Memory B cell (primary cell): Measurements from ENCODE around the gene IFI6.
A peak's percentile ranks its signal among the peaks of the same experiment; 100 is the strongest.
"Not testable (repeated sequence)": the region's sequence is repeated elsewhere in the genome, so short reads cannot be mapped to it uniquely, and the experiment has no call there.

ENCODE experiments used
- ATAC-seq: fragments of 150-1000 bp; cut with Tn5 transposase; 2 replicates; pipeline ENCODE4 v1.10.0; 2021; ENCODE audit warnings: low read depth, mild to moderate bottlenecking, moderate library complexity
- DNase-seq, 2 donors: peaks; one replicate each; pipeline ENCODE4 v3.0.0; 2022; ENCODE audit warnings: low spot score in 2 of 2
- H3K27ac Mint-ChIP-seq: one replicate; pipeline ENCODE4 v1.8.0; 2022; ENCODE audit warnings: mild to moderate bottlenecking, moderate library complexity, mixed read lengths
- H3K27me3 Mint-ChIP-seq: one replicate; pipeline ENCODE4 v1.8.0; 2022; ENCODE audit warnings: mixed read lengths
- H3K36me3 Mint-ChIP-seq: one replicate; pipeline ENCODE4 v1.8.0; 2022; ENCODE audit warnings: mild to moderate bottlenecking, mixed read lengths
- H3K4me1 Mint-ChIP-seq: one replicate; pipeline ENCODE4 v1.8.0; 2022; ENCODE audit warnings: mixed read lengths
- H3K4me3 Mint-ChIP-seq: one replicate; pipeline ENCODE4 v1.8.0; 2022; ENCODE audit warnings: mild to moderate bottlenecking, moderate library complexity, mixed read lengths
- H3K9me3 Mint-ChIP-seq: one replicate; pipeline ENCODE4 v1.8.0; 2022; ENCODE audit warnings: mixed read lengths

IFI6 gene

GRCh38 chr1:27650539-27651175, 21.3 kb downstream of the IFI6 start:
- Mint-ChIP-seq H3K27me3 (no peaks in the 10 kb centered on the region), H3K4me3 (no peak overlapping the region), H3K27ac (no peak overlapping the region), H3K4me1 (peaks cover 12% of the 10 kb centered on the region), H3K36me3 (no peaks in the 10 kb centered on the region), H3K9me3 (no peaks in the 10 kb centered on the region)
- DNase-seq: no peak
- ATAC-seq: no peak

- Mint-ChIP-seq H3K4me3 (no peak overlapping the region), H3K9me3 (no peaks in the 10 kb centered on the region), H3K36me3 (no peaks in the 10 kb centered on the region), H3K27ac (no peak overlapping the region), H3K4me1 (peaks cover 9% of the 10 kb centered on the region), H3K27me3 (no peaks in the 10 kb centered on the region)
- DNase-seq (no peak), ATAC-seq (no peak)
Measured at GRCh38 chr1:27650171-27650538, 21.8 kb downstream of the IFI6 start.

GRCh38 chr1:27649306-27649635, 22.7 kb downstream of the IFI6 start:
- Mint-ChIP-seq H3K36me3 (no peaks in the 10 kb centered on the region), H3K4me3 (no peak overlapping the region), H3K27ac (no peak overlapping the region), H3K27me3 (no peaks in the 10 kb centered on the region), H3K4me1 (peaks cover 6% of the 10 kb centered on the region), H3K9me3 (no peaks in the 10 kb centered on the region)
- no peak for ATAC-seq
- DNase-seq: no peak

DNA sequence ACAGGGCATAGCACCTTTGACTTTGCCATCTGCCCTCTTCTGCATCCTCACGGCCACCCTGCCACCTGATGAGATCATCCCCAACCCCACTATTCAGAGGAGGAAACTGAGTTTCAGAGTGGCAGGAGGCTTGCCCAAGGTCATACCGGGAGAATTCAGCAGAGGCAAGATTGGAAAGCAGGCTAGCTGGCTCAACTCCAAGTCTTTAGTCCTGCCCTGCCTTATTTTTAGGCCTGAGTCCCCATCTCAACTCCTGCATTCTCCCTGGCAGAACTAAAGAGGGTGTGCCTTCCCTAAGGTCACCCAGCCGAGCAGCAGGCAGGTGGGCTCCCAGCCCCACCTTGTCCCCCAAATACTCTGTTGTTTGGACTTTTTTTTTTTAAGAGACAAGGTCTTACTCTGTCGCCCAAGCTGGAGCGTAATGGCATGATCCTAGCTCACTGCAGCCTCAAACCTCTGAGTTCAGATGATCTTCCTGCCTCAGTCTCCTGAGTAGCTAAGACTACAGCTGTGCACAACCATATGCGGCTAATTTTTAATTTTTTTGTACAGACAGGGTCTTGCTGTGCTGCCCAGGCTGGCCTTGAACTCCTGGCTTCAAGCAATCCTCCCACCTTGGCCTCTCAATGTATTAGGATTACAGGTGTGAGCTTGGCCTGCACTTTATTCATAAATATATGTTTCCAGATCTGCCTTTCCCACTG, 23.2 kb downstream of the IFI6 start:
- Mint-ChIP-seq H3K27ac (no peak overlapping the region), H3K36me3 (no peaks in the 10 kb centered on the region), H3K4me3 (no peak overlapping the region), H3K4me1 (peaks cover 7% of the 10 kb centered on the region), H3K9me3 (no peaks in the 10 kb centered on the region), H3K27me3 (no peaks in the 10 kb centered on the region)
- no peak for DNase-seq
- ATAC-seq: no peak

- ATAC-seq (no peak), DNase-seq (no peak)
- H3K4me3 Mint-ChIP-seq: no peak overlapping the region
- H3K36me3 Mint-ChIP-seq: no peaks in the 10 kb centered on the region
- peaks cover 11% of the 10 kb centered on the region for H3K4me1 Mint-ChIP-seq
- H3K27ac Mint-ChIP-seq: no peak overlapping the region
- H3K9me3 Mint-ChIP-seq: no peaks in the 10 kb centered on the region
- H3K27me3 Mint-ChIP-seq: no peaks in the 10 kb centered on the region
Measured at GRCh38 chr1:27647328-27647727, 24.7 kb downstream of the IFI6 start.

DNA sequence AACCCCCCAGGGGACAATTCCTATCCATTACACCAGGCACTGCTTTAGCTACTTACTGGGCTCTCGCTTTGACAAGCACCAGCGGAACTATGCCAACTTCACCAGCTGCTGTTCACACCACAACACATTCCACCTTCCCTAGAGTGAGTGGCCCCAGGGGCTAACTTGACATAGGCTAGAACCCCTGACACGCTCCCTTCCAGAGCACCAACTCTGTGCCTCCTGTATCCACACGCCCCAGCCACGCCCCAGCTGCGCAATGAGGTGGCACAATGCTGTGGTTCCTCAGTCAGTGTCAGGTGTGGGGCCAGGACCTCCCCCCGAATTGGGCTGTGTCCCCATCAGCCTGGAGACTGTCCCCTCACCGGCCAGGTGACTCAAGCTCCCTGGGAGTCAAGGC, 25.3 kb downstream of the IFI6 start:
- H3K27ac Mint-ChIP-seq: no peak overlapping the region
- DNase-seq: no peak
- H3K36me3 Mint-ChIP-seq: no peaks in the 10 kb centered on the region
- H3K27me3 Mint-ChIP-seq: no peaks in the 10 kb centered on the region
- H3K4me3 Mint-ChIP-seq: no peak overlapping the region
- no peaks in the 10 kb centered on the region for H3K9me3 Mint-ChIP-seq
- ATAC-seq: no peak
- H3K4me1 Mint-ChIP-seq: peaks cover 11% of the 10 kb centered on the region

DNA sequence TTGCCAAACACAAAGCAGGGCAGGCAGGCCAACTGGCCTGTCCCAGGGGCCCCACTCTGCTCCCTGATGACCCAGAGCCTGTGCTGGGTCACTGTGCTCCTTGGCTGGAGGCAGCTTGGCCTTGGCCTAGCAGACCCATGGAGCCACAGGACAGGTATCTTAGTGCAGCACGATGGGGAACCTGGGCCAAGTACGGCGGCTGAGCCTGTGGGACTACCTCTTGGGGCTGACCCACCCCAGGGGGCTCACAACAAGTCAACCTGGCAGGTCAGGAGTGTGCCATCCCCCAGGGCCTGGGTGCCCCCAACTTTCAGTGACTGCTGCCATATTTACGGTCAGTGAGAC, 26.9 kb downstream of the IFI6 start:
- DNase-seq: no peak
- Mint-ChIP-seq H3K36me3 (no peaks in the 10 kb centered on the region), H3K27me3 (no peaks in the 10 kb centered on the region), H3K4me1 (peaks cover 7% of the 10 kb centered on the region), H3K4me3 (no peak overlapping the region), H3K9me3 (no peaks in the 10 kb centered on the region), H3K27ac (no peak overlapping the region)
- no peak for ATAC-seq

GRCh38 chr1:27644369-27645070, 27.5 kb downstream of the IFI6 start:
- Mint-ChIP-seq H3K4me1 (peaks cover 5% of the 10 kb centered on the region), H3K36me3 (no peaks in the 10 kb centered on the region), H3K4me3 (no peak overlapping the region), H3K9me3 (no peaks in the 10 kb centered on the region), H3K27me3 (no peaks in the 10 kb centered on the region), H3K27ac (no peak overlapping the region)
- ATAC-seq (no peak), DNase-seq (no peak)

GRCh38 chr1:27643600-27644368, 28.2 kb downstream of the IFI6 start:
- H3K27me3 Mint-ChIP-seq: no peaks in the 10 kb centered on the region
- no peak overlapping the region for H3K27ac Mint-ChIP-seq
- no peaks in the 10 kb centered on the region for H3K9me3 Mint-ChIP-seq
- peak; percentile 65 to 68 for DNase-seq
- peaks cover 5% of the 10 kb centered on the region for H3K4me1 Mint-ChIP-seq
- no peaks in the 10 kb centered on the region for H3K36me3 Mint-ChIP-seq
- peak; percentile 100 for ATAC-seq
- H3K4me3 Mint-ChIP-seq: no peak overlapping the region

DNA sequence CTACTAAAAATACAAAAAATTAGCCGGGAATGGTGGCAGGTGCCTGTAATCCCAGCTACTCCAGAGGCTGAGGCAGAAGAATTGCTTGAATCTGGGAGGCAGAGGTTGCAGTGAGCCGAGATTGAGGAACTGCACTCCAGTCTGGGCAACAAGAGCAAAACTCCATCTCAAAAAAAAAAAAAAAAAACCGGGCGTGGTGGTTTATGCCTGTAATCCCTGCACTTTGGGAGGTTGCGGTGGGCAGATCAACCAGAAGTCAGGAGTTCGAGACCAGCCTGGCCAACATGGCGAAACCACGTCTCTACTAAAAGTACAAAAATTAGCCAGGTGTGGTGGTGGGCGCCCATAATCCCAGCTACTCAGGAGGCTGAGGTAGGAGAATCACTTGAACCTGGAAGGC, 31.5 kb downstream of the IFI6 start:
- not testable (repeated sequence) for H3K36me3 Mint-ChIP-seq, H3K27ac Mint-ChIP-seq, ATAC-seq, H3K27me3 Mint-ChIP-seq, H3K9me3 Mint-ChIP-seq, H3K4me3 Mint-ChIP-seq, DNase-seq
- H3K4me1 Mint-ChIP-seq: peaks cover 19% of the 10 kb centered on the region

DNA sequence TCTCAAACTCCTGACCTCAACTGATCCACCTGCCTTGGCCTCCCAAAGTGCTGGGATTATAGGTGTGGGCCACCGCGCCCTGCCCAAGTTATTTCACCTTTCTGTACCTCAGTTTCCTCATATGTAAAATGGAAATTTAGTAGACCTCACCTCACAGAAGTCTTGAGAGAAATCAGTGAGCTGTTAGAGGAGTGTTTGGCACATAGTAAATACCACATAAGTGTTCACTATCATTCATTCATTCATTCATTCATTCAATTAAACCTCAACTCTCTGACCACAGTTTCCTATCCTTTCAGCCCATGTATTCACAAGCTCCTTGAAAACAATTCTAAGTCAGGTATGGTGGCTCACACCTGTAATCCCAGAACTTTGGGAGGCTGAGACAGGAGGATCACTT, 33.2 kb downstream of the IFI6 start:
- no peak for ATAC-seq
- Mint-ChIP-seq H3K27me3 (no peaks in the 10 kb centered on the region), H3K27ac (no peak overlapping the region), H3K9me3 (no peaks in the 10 kb centered on the region), H3K4me1 (peaks cover 26% of the 10 kb centered on the region), H3K4me3 (no peak overlapping the region), H3K36me3 (no peaks in the 10 kb centered on the region)
- no peak for DNase-seq

- Mint-ChIP-seq H3K27ac (no peak overlapping the region), H3K4me3 (no peak overlapping the region), H3K27me3 (no peaks in the 10 kb centered on the region), H3K36me3 (no peaks in the 10 kb centered on the region), H3K9me3 (no peaks in the 10 kb centered on the region), H3K4me1 (peaks cover 28% of the 10 kb centered on the region)
- DNase-seq: no peak
- no peak for ATAC-seq
Measured at GRCh38 chr1:27638047-27638734, 33.8 kb downstream of the IFI6 start.

DNA sequence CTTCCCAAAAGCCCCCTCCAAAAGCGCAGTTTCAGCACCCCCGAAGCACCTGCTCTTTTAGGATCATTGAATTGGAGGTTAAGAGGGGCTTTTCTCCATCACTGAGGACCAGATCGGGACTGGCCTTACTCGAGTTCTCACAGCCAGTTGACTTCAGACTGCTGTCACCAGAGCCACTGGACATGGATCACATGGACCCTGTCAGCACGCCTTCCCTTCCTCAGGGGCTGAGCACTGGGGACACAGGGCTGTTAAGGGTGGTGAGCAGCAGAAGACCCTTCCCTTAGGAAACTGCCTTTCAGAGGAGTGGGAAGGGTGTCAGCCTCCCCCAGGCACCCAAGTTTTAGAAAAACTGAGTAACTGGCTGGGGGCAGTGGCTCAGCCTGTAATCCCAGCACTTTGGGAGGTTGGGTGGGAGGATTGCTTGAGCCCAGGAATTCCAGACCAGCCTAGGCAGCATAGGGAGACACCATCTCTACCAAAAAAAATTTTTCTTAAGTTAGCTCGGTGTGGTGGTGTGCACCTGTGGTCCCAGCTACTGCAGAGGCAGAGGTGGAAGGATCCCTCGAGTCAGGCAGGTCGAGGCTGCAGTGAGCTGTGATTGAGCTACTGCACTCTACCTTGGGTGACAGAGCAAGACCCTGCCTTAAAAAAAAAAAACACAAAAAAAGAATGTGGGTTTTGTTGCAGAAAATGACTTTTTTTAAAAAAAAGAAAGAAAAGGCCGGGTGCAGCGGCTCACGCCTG, 36.4 kb downstream of the IFI6 start:
- Mint-ChIP-seq H3K36me3 (no peaks in the 10 kb centered on the region), H3K4me3 (peak overlapping the region; percentile 76), H3K9me3 (no peaks in the 10 kb centered on the region), H3K27ac (peak overlapping the region; percentile 97), H3K4me1 (peaks cover 52% of the 10 kb centered on the region), H3K27me3 (no peaks in the 10 kb centered on the region)
- DNase-seq (no peak), ATAC-seq (no peak)
